Measurements from ENCODE around the gene UGT1A6. TPM values are rescaled to one million over a fixed set of nuclear protein-coding genes. Genes with fewer than 3 reads are reported as not detected.

The UGT1A6 gene
- total RNA-seq, 2 experiments from 2014 or later = not detected

DNA sequence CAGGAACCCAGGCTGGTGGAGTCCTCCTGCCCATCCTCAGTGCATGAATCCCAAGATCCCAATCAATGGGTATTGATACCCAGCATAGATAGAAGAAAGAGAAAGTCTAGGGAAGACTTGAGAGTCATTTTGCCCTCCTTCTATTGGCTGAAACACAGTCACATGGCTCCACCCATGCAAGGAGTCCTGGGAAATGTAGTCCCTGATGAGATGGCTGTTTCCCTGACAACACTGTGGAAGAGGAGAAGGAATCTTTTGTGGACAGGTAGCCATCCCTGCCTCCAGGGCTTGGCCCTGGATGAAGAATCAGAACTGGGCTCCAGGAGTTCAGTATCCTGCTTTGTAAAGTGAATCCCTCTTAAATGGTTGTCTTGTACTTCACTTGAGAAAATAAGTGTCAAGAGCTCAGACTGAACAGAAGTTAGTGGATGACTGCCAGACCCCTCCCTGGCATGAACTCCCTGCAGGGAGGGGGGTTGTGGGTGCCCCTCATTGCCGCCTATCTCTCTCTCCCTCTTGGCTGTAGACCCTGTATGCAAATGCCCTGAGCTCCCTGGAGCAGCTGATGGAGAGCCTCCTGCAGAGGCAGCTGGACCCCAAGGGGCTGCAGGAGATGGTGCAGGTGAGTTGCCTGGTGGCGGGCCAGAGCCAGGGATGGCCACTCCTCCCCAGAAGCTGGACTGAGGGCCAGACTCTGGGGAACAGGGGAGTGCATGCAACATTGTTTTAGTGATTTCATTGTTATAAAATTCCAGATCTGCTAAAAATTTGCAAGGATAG is 121.6 kb downstream of the UGT1A6 start:
- POLR2A ChIA-PET = interaction anchor here (0.6 kb wide), 1 partner anchor 755 kb away, joined by 3 read pairs; no protein-coding TSS in a partner anchor
- ATAC-seq (no peak), DNase-seq (no peak)
- H3K36me3 Mint-ChIP-seq (ENCODE audit: low read depth) = no peaks in the 10 kb centered on the region
- no peak overlapping the region for H3K27ac Mint-ChIP-seq
- H3K9me3 Mint-ChIP-seq (ENCODE audit: insufficient read depth) = no peaks in the 10 kb centered on the region
- H3K27me3 Mint-ChIP-seq (ENCODE audit: low read depth) = peaks cover 6% of the 10 kb centered on the region
- H3K4me3 Mint-ChIP-seq = no peak overlapping the region
- CTCF ChIA-PET = interaction anchor here (1.5 kb wide), 1 partner anchor 18 kb away, joined by 3 read pairs; no protein-coding TSS in a partner anchor
- peaks cover 3% of the 10 kb centered on the region for H3K4me1 Mint-ChIP-seq (ENCODE audit: low read depth)

- H3K4me1 Mint-ChIP-seq (ENCODE audit: low read depth) = peaks cover 3% of the 10 kb centered on the region
- no peak overlapping the region for H3K27ac Mint-ChIP-seq
- no peaks in the 10 kb centered on the region for H3K9me3 Mint-ChIP-seq (ENCODE audit: insufficient read depth)
- ATAC-seq (no peak), DNase-seq (no peak)
- no peaks in the 10 kb centered on the region for H3K36me3 Mint-ChIP-seq (ENCODE audit: low read depth)
- H3K4me3 Mint-ChIP-seq = no peak overlapping the region
- CTCF ChIA-PET = no interaction called here
- POLR2A ChIA-PET = no interaction called here
- H3K27me3 Mint-ChIP-seq (ENCODE audit: low read depth) = peaks cover 6% of the 10 kb centered on the region
Measured at GRCh38 chr2:233815861-233816260, 123.2 kb downstream of the UGT1A6 start.

- DNase-seq (no peak), ATAC-seq (no peak)
- no peak overlapping the region for H3K27ac Mint-ChIP-seq
- POLR2A ChIA-PET = no interaction called here
- no peak overlapping the region for H3K4me3 Mint-ChIP-seq
- CTCF ChIA-PET = no interaction called here
- no peaks in the 10 kb centered on the region for H3K36me3 Mint-ChIP-seq (ENCODE audit: low read depth)
- H3K9me3 Mint-ChIP-seq (ENCODE audit: insufficient read depth) = no peaks in the 10 kb centered on the region
- peaks cover 3% of the 10 kb centered on the region for H3K4me1 Mint-ChIP-seq (ENCODE audit: low read depth)
- peaks cover 6% of the 10 kb centered on the region for H3K27me3 Mint-ChIP-seq (ENCODE audit: low read depth)
Measured at GRCh38 chr2:233816334-233816733, 123.6 kb downstream of the UGT1A6 start.

GRCh38 chr2:233816771-233817170 is 124.1 kb downstream of the UGT1A6 start:
- Mint-ChIP-seq H3K4me3 (no peak overlapping the region), H3K27me3 (ENCODE audit: low read depth) (peaks cover 6% of the 10 kb centered on the region)
- no peak for ATAC-seq

GRCh38 chr2:233817361-233817911 is 124.7 kb downstream of the UGT1A6 start:
- Mint-ChIP-seq H3K4me3 (no peak overlapping the region), H3K27ac (no peak overlapping the region), H3K36me3 (ENCODE audit: low read depth) (no peaks in the 10 kb centered on the region), H3K4me1 (ENCODE audit: low read depth) (peaks cover 3% of the 10 kb centered on the region), H3K27me3 (ENCODE audit: low read depth) (peaks cover 4% of the 10 kb centered on the region), H3K9me3 (ENCODE audit: insufficient read depth) (no peaks in the 10 kb centered on the region)
- ATAC-seq (no peak), DNase-seq (no peak)
- ChIA-PET POLR2A (no interaction called here), CTCF (no interaction called here)

More at GRCh38 chr2:233816771-233817170, 124.1 kb downstream of the UGT1A6 start:
- no peaks in the 10 kb centered on the region for H3K9me3 Mint-ChIP-seq (ENCODE audit: insufficient read depth)
- DNase-seq = no peak
- CTCF ChIA-PET = no interaction called here
- peaks cover 3% of the 10 kb centered on the region for H3K4me1 Mint-ChIP-seq (ENCODE audit: low read depth)
- no peak overlapping the region for H3K27ac Mint-ChIP-seq
- POLR2A ChIA-PET = no interaction called here
- H3K36me3 Mint-ChIP-seq (ENCODE audit: low read depth) = no peaks in the 10 kb centered on the region

DNA sequence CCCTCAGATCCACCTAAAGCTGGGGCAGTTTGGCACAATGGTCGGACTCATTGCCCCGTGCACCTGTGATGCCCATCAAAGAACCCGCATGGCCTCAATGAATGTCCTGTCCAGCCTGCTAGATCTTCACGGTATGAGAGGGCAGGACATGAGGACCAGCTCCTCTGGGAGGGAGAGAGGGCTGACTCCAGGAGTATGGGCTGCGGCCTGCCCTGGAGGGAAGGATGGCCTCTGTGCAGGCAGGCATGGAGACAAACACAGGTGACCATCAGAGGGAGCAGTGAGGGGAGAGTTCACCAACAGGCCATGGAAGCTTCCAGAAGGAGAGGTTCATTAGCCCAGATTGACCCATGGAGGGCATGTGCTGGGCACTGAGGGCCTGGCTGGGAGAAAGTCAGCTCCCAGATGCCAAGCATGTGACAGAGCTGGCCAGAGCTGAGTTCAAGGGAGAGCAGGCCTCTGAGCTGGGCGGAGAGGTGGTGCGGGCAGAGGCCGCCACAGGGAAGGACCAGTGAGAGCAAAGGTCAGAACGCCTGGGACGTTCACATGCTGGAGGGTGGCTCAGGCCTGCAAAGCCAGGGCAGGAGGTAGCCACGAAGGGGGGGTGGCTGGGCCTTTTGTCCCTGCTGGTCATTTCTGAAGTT is 125.4 kb downstream of the UGT1A6 start:
- H3K36me3 Mint-ChIP-seq (ENCODE audit: low read depth) = no peaks in the 10 kb centered on the region
- POLR2A ChIA-PET = no interaction called here
- H3K4me1 Mint-ChIP-seq (ENCODE audit: low read depth) = peaks cover 3% of the 10 kb centered on the region
- no peak overlapping the region for H3K4me3 Mint-ChIP-seq
- CTCF ChIA-PET = no interaction called here
- H3K9me3 Mint-ChIP-seq (ENCODE audit: insufficient read depth) = no peaks in the 10 kb centered on the region
- peak overlapping the region; percentile 60 for H3K27ac Mint-ChIP-seq
- ATAC-seq (no peak), DNase-seq (no peak)
- peaks cover 2% of the 10 kb centered on the region for H3K27me3 Mint-ChIP-seq (ENCODE audit: low read depth)

- ATAC-seq (no peak), DNase-seq (no peak)
- H3K4me3 Mint-ChIP-seq = no peak overlapping the region
- H3K4me1 Mint-ChIP-seq (ENCODE audit: low read depth) = peaks cover 3% of the 10 kb centered on the region
- H3K27me3 Mint-ChIP-seq (ENCODE audit: low read depth) = peaks cover 2% of the 10 kb centered on the region
- H3K36me3 Mint-ChIP-seq (ENCODE audit: low read depth) = no peaks in the 10 kb centered on the region
- H3K9me3 Mint-ChIP-seq (ENCODE audit: insufficient read depth) = no peaks in the 10 kb centered on the region
- CTCF ChIA-PET = no interaction called here
- no peak overlapping the region for H3K27ac Mint-ChIP-seq
- POLR2A ChIA-PET = no interaction called here
Measured at GRCh38 chr2:233818639-233819621, 126.2 kb downstream of the UGT1A6 start.

DNA sequence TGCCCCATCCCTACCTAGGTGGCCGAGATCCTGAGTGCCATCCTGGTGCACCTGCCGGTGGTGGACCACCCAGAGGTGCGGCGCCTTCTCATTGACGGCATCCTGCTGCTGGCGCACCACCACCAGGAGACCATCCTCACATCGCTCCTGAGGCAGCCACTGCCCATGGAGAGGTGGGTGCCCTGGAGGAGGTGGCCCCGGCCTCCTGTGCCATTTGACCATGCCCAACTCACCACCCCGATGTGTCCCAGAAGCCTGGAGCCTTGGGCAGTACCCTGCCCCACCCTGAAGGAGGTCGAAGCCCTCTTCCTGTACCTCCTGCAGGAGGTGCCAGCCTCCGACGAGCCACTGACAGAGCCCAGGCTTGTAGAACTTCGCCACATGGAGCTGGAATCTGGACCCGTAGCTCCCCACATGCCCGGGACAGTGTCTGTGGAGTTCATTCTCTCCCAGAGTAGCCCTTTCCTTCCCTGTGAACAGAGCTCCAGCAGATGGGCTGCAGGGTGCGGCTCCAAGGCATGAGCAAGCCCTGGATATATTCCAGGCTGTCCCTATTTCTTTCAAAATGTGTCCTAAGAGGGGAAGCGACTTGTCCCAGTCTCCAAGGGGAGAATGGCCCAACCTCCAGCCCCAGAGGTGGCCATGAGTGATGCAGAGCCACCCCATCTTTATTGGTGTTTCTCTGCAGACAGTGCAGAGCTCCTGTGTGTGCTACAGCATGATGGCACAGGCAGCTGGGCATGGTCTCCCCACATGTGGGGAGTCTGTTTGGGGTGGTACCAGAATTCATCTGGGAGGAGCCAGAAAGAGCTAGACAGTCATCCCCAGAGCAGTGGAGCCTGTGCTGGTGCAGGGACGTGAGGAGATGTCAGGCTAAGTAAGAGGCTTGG is 127.4 kb downstream of the UGT1A6 start:
- Mint-ChIP-seq H3K27ac (no peak overlapping the region), H3K36me3 (ENCODE audit: low read depth) (no peaks in the 10 kb centered on the region), H3K4me1 (ENCODE audit: low read depth) (peaks cover 3% of the 10 kb centered on the region), H3K9me3 (ENCODE audit: insufficient read depth) (no peaks in the 10 kb centered on the region), H3K27me3 (ENCODE audit: low read depth) (peaks cover 5% of the 10 kb centered on the region), H3K4me3 (no peak overlapping the region)
- DNase-seq (no peak), ATAC-seq (no peak)
- CTCF ChIA-PET = no interaction called here
- POLR2A ChIA-PET = interaction anchor here (0.5 kb wide), 1 partner anchor 19 kb away, joined by 3 read pairs; no protein-coding TSS in a partner anchor

- Mint-ChIP-seq H3K36me3 (ENCODE audit: low read depth) (no peaks in the 10 kb centered on the region), H3K9me3 (ENCODE audit: insufficient read depth) (no peaks in the 10 kb centered on the region), H3K4me3 (no peak overlapping the region), H3K4me1 (ENCODE audit: low read depth) (peaks cover 3% of the 10 kb centered on the region), H3K27me3 (ENCODE audit: low read depth) (peaks cover 7% of the 10 kb centered on the region), H3K27ac (no peak overlapping the region)
- no peak for DNase-seq
- POLR2A ChIA-PET = no interaction called here
- ATAC-seq = no peak
- CTCF ChIA-PET = no interaction called here
Measured at GRCh38 chr2:233820774-233821105, 128.1 kb downstream of the UGT1A6 start.

- no peak overlapping the region for H3K4me3 Mint-ChIP-seq
- ATAC-seq (no peak), DNase-seq (no peak)
- H3K27ac Mint-ChIP-seq = no peak overlapping the region
- peaks cover 3% of the 10 kb centered on the region for H3K4me1 Mint-ChIP-seq (ENCODE audit: low read depth)
- H3K9me3 Mint-ChIP-seq (ENCODE audit: insufficient read depth) = no peaks in the 10 kb centered on the region
- POLR2A ChIA-PET = no interaction called here
- CTCF ChIA-PET = no interaction called here
- peaks cover 9% of the 10 kb centered on the region for H3K27me3 Mint-ChIP-seq (ENCODE audit: low read depth)
- no peaks in the 10 kb centered on the region for H3K36me3 Mint-ChIP-seq (ENCODE audit: low read depth)
Measured at GRCh38 chr2:233821196-233821595, 128.5 kb downstream of the UGT1A6 start.

GRCh38 chr2:233821709-233822100 is 129.0 kb downstream of the UGT1A6 start:
- Mint-ChIP-seq H3K27ac (no peak overlapping the region), H3K27me3 (ENCODE audit: low read depth) (peaks cover 9% of the 10 kb centered on the region), H3K9me3 (ENCODE audit: insufficient read depth) (no peaks in the 10 kb centered on the region), H3K4me3 (no peak overlapping the region), H3K4me1 (ENCODE audit: low read depth) (peaks cover 3% of the 10 kb centered on the region), H3K36me3 (ENCODE audit: low read depth) (no peaks in the 10 kb centered on the region)
- POLR2A ChIA-PET = no interaction called here
- ATAC-seq (no peak), DNase-seq (no peak)
- CTCF ChIA-PET = no interaction called here

Measured in activated CD8-positive, alpha-beta T cell treated with anti-CD3 and anti-CD28 coated beads, Interleukin-2, amount 10 ng/mL, durations not matched to agents 7 days and 5 days (primary cell).